ENCODE measurements around the gene DNER. TPM values are rescaled to one million over a fixed set of nuclear protein-coding genes. Genes with fewer than 3 reads are reported as not detected.
"Not testable (repeated sequence)": the region's sequence is repeated elsewhere in the genome, so short reads cannot be mapped to it uniquely, and the experiment has no call there.

DNER gene
- total RNA-seq, 1 experiment from 2014 or later, result 3.7 TPM

GRCh38 chr2:229616433-229616832, 97.9 kb downstream of the DNER start (continued):
- TF ChIP-seq PREB (CRISPR knock-in tag; IDR thresholded peaks at IDR 0.05; ENCODE audit: borderline replicate concordance) (no peak), OVOL2 (CRISPR knock-in tag; IDR thresholded peaks at IDR 0.05; ENCODE audit: borderline replicate concordance) (no peak), AR (CRISPR knock-in tag; IDR thresholded peaks at IDR 0.05) (no peak)

- POLR2A ChIA-PET; H3K4me1 Mint-ChIP-seq; DNase-seq (ENCODE audit: low spot score); H3K27ac Mint-ChIP-seq; H3K36me3 Mint-ChIP-seq; H3K9me3 Mint-ChIP-seq; CTCF ChIA-PET; H3K4me3 Mint-ChIP-seq; H3K27me3 Mint-ChIP-seq (ENCODE audit: low read depth); ATAC-seq: not testable (repeated sequence)
- peak; percentile 91 for TF ChIP-seq HMGA2 (CRISPR knock-in tag; IDR thresholded peaks at IDR 0.05)
Observed at GRCh38 chr2:229614021-229614420, 100.3 kb downstream of the DNER start.

DNA sequence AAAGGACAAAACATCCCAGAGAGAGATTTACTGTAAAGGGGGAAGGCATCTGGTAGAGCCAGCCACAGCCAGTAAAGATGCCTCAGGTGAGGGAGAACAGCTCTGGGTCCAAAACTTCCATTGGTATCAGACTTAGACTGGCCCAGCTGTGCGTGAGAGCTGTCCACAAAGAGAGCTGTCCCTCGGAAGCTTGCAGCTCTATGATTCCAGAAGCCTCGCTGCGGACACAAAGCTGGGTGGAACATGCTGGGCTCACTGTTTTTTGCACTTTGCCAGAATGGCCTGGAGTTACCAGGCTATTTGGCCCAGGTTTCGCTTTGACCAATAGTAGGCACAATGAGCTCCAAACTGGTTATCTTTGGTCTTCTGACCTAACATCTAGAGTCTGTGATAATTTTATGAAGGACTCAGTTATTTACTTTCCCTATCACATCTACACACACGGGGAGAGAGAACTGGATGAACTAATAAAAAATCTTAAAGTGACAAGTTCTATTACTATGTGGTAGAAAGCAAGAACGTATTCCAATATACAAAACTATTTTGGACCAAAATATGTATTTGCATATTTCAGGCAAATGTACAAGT, 101.9 kb downstream of the DNER start:
- Mint-ChIP-seq H3K27ac (no peak overlapping the region), H3K27me3 (ENCODE audit: low read depth) (no peaks in the 10 kb centered on the region), H3K9me3 (no peaks in the 10 kb centered on the region), H3K4me1 (no peaks in the 10 kb centered on the region), H3K4me3 (no peak overlapping the region), H3K36me3 (no peaks in the 10 kb centered on the region)
- DNase-seq (ENCODE audit: low spot score) (no peak), ATAC-seq (no peak)
- POLR2A ChIA-PET, result no interaction called here
- CTCF ChIA-PET, result no interaction called here
- no peak for TF ChIP-seq NFE2L1 (CRISPR knock-in tag; IDR thresholded peaks at IDR 0.05)
- TF ChIP-seq, protein P1, sequence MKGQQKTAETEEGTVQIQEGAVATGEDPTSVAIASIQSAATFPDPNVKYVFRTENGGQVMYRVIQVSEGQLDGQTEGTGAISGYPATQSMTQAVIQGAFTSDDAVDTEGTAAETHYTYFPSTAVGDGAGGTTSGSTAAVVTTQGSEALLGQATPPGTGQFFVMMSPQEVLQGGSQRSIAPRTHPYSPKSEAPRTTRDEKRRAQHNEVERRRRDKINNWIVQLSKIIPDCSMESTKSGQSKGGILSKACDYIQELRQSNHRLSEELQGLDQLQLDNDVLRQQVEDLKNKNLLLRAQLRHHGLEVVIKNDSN (CRISPR knock-in tag; IDR thresholded peaks at IDR 0.05), result no peak
- no peak for TF ChIP-seq RORB (CRISPR knock-in tag; IDR thresholded peaks at IDR 0.05)
- TF ChIP-seq, protein P2, sequence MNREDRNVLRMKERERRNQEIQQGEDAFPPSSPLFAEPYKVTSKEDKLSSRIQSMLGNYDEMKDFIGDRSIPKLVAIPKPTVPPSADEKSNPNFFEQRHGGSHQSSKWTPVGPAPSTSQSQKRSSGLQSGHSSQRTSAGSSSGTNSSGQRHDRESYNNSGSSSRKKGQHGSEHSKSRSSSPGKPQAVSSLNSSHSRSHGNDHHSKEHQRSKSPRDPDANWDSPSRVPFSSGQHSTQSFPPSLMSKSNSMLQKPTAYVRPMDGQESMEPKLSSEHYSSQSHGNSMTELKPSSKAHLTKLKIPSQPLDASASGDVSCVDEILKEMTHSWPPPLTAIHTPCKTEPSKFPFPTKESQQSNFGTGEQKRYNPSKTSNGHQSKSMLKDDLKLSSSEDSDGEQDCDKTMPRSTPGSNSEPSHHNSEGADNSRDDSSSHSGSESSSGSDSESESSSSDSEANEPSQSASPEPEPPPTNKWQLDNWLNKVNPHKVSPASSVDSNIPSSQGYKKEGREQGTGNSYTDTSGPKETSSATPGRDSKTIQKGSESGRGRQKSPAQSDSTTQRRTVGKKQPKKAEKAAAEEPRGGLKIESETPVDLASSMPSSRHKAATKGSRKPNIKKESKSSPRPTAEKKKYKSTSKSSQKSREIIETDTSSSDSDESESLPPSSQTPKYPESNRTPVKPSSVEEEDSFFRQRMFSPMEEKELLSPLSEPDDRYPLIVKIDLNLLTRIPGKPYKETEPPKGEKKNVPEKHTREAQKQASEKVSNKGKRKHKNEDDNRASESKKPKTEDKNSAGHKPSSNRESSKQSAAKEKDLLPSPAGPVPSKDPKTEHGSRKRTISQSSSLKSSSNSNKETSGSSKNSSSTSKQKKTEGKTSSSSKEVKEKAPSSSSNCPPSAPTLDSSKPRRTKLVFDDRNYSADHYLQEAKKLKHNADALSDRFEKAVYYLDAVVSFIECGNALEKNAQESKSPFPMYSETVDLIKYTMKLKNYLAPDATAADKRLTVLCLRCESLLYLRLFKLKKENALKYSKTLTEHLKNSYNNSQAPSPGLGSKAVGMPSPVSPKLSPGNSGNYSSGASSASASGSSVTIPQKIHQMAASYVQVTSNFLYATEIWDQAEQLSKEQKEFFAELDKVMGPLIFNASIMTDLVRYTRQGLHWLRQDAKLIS (CRISPR knock-in tag; IDR thresholded peaks at IDR 0.05; ENCODE audit: borderline replicate concordance), result no peak
- TF ChIP-seq CBFB (CRISPR knock-in tag; IDR thresholded peaks at IDR 0.05; ENCODE audit: low read depth), result no peak
- no peak for TF ChIP-seq FOXK1 (CRISPR knock-in tag; IDR thresholded peaks at IDR 0.05)
- TF ChIP-seq, protein P3, sequence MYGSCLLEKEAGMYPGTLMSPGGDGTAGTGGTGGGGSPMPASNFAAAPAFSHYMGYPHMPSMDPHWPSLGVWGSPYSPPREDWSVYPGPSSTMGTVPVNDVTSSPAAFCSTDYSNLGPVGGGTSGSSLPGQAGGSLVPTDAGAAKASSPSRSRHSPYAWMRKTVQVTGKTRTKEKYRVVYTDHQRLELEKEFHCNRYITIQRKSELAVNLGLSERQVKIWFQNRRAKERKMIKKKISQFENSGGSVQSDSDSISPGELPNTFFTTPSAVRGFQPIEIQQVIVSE (CRISPR knock-in tag; IDR thresholded peaks at IDR 0.05; ENCODE audit: borderline replicate concordance), result no peak
- TF ChIP-seq MYBL2 (CRISPR knock-in tag; IDR thresholded peaks at IDR 0.05), result no peak
- no peak for TF ChIP-seq TEAD1 (CRISPR knock-in tag; IDR thresholded peaks at IDR 0.05)
- no peak for TF ChIP-seq NFYB (CRISPR knock-in tag; conservative IDR thresholded peaks at IDR 0.05; ENCODE audit: low read depth)
- no peak for TF ChIP-seq NR1H2 (CRISPR knock-in tag; IDR thresholded peaks at IDR 0.05)
- no peak for TF ChIP-seq RELA (CRISPR knock-in tag; IDR thresholded peaks at IDR 0.05; ENCODE audit: borderline replicate concordance)
- TF ChIP-seq, protein P4, sequence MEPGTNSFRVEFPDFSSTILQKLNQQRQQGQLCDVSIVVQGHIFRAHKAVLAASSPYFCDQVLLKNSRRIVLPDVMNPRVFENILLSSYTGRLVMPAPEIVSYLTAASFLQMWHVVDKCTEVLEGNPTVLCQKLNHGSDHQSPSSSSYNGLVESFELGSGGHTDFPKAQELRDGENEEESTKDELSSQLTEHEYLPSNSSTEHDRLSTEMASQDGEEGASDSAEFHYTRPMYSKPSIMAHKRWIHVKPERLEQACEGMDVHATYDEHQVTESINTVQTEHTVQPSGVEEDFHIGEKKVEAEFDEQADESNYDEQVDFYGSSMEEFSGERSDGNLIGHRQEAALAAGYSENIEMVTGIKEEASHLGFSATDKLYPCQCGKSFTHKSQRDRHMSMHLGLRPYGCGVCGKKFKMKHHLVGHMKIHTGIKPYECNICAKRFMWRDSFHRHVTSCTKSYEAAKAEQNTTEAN (CRISPR knock-in tag; IDR thresholded peaks at IDR 0.05), result no peak
- no peak for TF ChIP-seq ZSCAN18 (CRISPR knock-in tag; IDR thresholded peaks at IDR 0.05)
- TF ChIP-seq OVOL2 (CRISPR knock-in tag; IDR thresholded peaks at IDR 0.05; ENCODE audit: borderline replicate concordance), result no peak
- TF ChIP-seq GTF2I (CRISPR knock-in tag; conservative IDR thresholded peaks at IDR 0.05), result no peak

Measured in WTC11 (cell line).